T-helper 1 cell treated with Interleukin-12 subunit alpha and Interleukin-12 subunit beta and Interleukin-4 antibody, amounts not matched to agents 30 ng/mL and 1 ng/mL, for 36 hours (primary cell): Measurements from ENCODE around the gene WASL. TPM values are rescaled to one million over a fixed set of nuclear protein-coding genes. Genes with fewer than 3 reads are reported as not detected.
"Not testable (repeated sequence)": the region's sequence is repeated elsewhere in the genome, so short reads cannot be mapped to it uniquely, and the experiment has no call there.

Experiments used
- intact Hi-C: fragments of 100-400 bp; cut with micrococcal nuclease; formaldehyde crosslinking; loops from one replicate; pipeline ENCODE4 v1.15.1; 2024
- total RNA-seq: library from RNA; stranded (reverse); gene quantifications from 2 replicates; pipeline ENCODE4 v1.2.3, GENCODE V29; 2022

The WASL gene
- total RNA-seq, result 8.5 and 9.1 TPM in 2 replicates

- intact Hi-C loops, result loop anchor here (1.0 to 5.0 kb wide), 8 partner anchors 10 to 1180 kb away; partner anchors contain the start of genes NDUFA5 and POT1
Observed at GRCh38 chr7:123748734-123749536, at the start of gene WASL. Gene WASL, minus strand, starts transcription at chr7:123749003. Its CDS starts 269 bp downstream, at chr7:123748734.

- intact Hi-C loops, result loop anchor here (1.0 to 5.0 kb wide), 4 partner anchors 67 to 166 kb away; no protein-coding TSS in a partner anchor
Observed at GRCh38 chr7:123797673-123798531, 49.1 kb upstream of the WASL start.

- intact Hi-C loops, result loop anchor here (5.0 kb wide), 1 partner anchor 164 kb away; no protein-coding TSS in a partner anchor
Observed at GRCh38 chr7:123796568-123796967, 47.8 kb upstream of the WASL start.

- intact Hi-C loops, result loop anchor here (5.0 kb wide), 1 partner anchor 164 kb away; no protein-coding TSS in a partner anchor
Observed at GRCh38 chr7:123795917-123796316, 47.1 kb upstream of the WASL start.

- intact Hi-C loops, result loop anchor here (5.0 kb wide), 1 partner anchor 163 kb away; no protein-coding TSS in a partner anchor
Observed at GRCh38 chr7:123795116-123795515, 46.3 kb upstream of the WASL start.

- intact Hi-C loops, result no loop called here
Observed at GRCh38 chr7:123792547-123792946, 43.7 kb upstream of the WASL start.

GRCh38 chr7:123791001-123791400 is 42.2 kb upstream of the WASL start:
- intact Hi-C loops, result no loop called here

- intact Hi-C loops, result no loop called here
Observed at GRCh38 chr7:123789817-123790216, 41.0 kb upstream of the WASL start.

GRCh38 chr7:123789206-123789784 is 40.5 kb upstream of the WASL start:
- intact Hi-C loops, result no loop called here

GRCh38 chr7:123788584-123788983 is 39.8 kb upstream of the WASL start:
- intact Hi-C loops, result no loop called here

- intact Hi-C loops, result no loop called here
Observed at GRCh38 chr7:123787220-123788007, 38.6 kb upstream of the WASL start.

- intact Hi-C loops, result no loop called here
Observed at GRCh38 chr7:123784263-123784662, 35.5 kb upstream of the WASL start.

- intact Hi-C loops, result no loop called here
Observed at GRCh38 chr7:123783820-123784219, 35.0 kb upstream of the WASL start.

- intact Hi-C loops, result no loop called here
Observed at GRCh38 chr7:123782071-123782798, 33.4 kb upstream of the WASL start.

GRCh38 chr7:123780472-123780871 is 31.7 kb upstream of the WASL start:
- intact Hi-C loops, result not testable (repeated sequence)

- intact Hi-C loops, result no loop called here
Observed at GRCh38 chr7:123774496-123774895, 25.7 kb upstream of the WASL start.

- intact Hi-C loops, result no loop called here
Observed at GRCh38 chr7:123773481-123773880, 24.7 kb upstream of the WASL start.

GRCh38 chr7:123772652-123773051 is 23.8 kb upstream of the WASL start:
- intact Hi-C loops, result no loop called here

GRCh38 chr7:123771846-123772245 is 23.0 kb upstream of the WASL start:
- intact Hi-C loops, result no loop called here

- intact Hi-C loops, result no loop called here
Observed at GRCh38 chr7:123771256-123771655, 22.5 kb upstream of the WASL start.
